NCI-H2029 treated with DMSO at 0.1 percent for 48 hours (cell line): ENCODE results near the gene GAS2L1.

Experiments used
- DNase-seq: peaks from one replicate; lab custom pipeline; 2025; lab: John Stamatoyannopoulos, UW

GAS2L1 gene

DNA sequence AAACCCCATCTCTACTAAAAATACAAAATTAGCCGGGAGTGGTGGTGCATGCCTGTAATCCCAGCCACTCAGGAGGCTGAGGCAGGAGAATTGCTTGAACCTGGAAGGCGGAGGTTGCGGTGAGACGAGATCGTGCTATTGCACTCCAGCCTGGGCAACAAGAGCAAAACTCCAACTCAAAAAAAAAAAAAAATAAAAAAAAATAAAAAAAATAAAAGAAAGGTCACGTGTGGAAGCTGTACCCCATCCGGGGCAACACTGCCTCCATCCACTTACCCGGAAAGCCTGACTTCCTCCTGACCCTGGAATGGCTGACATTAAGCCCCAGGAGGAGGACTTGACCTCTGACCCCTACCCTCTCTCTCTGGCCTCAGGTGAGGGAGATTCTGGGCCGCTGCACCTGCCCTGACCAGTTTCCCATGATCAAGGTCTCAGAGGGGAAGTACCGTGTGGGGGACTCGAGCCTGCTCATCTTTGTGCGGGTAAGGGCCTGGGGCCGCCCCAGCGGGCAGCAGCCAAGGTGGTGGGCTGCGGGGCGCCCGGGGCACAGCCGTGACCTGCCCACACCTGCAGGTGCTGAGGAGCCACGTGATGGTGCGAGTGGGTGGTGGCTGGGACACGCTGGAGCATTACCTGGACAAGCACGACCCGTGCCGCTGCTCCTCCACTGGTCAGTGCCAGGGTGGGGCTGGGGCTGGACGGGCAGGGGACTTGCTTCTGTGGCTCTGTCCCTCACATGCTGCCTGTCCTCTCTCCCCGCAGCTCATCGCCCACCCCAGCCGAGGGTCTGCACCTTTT is 3.8 kb downstream of the GAS2L1 start:
- DNase-seq, result no peak

DNA sequence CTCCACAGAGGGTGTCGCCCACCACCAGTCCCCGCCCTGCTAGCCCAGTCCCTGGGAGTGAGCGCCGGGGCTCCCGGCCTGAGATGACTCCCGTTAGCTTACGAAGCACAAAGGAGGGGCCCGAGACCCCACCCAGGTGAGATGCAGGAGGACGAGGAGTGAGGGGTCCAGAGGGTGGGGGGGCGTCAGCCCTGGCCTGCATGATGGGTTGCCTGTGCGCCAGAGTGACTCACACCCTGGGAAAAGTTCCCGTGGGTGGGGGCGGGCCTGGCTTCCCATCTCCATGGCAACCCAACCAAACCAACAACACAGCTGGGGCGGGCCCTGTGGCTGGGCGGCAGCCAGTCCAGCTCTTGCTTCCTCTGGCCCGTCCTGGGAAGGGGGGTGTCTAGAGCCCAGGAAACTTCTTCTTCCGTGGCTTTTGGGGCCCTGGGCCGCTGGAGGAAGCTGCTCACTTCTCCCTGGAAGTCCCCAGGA is 4.5 kb downstream of the GAS2L1 start:
- DNase-seq, result peak; percentile 11

DNA sequence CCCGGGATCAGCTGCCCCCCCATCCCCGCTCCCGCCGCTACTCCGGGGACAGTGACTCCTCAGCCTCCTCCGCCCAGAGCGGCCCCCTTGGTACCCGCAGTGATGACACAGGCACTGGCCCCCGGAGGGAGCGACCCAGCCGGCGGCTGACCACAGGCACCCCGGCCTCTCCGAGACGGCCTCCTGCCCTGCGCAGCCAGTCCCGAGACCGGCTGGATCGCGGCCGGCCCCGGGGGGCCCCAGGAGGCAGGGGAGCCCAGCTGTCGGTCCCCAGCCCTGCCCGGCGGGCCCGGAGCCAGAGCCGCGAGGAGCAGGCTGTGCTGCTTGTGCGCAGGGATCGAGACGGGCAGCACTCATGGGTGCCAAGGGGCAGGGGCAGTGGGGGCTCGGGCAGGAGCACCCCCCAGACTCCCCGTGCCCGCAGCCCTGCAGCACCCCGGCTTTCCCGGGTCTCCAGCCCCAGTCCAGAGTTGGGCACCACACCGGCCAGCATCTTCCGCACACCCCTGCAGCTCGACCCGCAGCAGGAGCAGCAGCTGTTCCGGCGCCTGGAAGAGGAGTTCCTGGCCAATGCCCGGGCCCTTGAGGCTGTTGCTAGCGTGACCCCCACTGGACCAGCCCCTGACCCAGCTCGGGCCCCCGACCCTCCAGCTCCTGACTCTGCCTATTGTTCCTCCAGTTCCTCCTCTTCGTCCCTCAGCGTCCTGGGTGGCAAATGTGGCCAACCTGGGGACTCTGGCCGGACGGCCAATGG is 5.2 kb downstream of the GAS2L1 start:
- DNase-seq, result no peak

- no peak for DNase-seq
Observed at GRCh38 chr22:29312218-29313125, 6.0 kb downstream of the GAS2L1 start.

- DNase-seq, result no peak
Observed at GRCh38 chr22:29313126-29313575, 6.7 kb downstream of the GAS2L1 start.

DNA sequence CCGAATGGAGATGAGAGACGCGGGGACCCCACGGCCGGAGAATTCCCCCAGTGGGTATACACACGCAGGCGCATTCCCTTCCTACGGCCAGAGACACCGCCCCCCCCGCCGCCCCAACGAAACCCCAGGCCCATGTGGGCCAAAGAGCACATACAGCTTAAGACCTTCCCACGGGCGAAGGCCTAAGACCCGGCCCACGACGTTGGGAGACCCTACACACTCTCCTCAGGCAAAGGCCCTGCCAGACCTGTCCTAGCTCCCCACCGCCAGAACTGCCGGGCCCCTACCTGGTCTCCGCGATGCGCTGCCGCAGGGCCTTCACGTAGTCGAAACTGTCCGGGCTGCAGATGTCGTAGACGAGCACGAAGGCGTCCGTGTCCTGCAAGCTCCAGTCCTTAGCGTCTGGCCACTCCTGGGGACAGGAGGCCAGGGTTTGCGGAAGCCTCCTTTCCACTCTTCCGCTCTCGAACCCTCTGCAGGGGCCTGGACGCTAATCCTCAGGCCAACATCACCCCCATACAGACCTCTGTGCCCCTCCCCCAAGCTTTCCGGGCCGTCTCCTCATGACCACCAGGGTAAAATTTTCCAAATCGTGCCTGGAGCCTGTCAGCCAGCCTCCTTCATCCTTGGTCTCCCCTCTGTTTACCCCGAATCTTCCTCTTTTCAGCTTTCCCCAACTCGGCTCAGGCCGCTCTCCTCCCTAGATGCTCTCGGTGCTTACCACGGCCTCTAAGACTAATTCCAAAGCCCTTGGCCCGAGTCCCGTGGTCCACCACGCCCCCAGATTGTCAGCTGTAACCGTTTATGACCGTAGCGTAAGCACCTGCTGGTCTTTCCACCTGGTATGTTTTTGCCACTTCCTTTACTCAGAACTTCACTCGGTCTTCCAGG is 7.4 kb downstream of the GAS2L1 start:
- no peak for DNase-seq

GRCh38 chr22:29314537-29315285 is 8.3 kb downstream of the GAS2L1 start:
- DNase-seq, result no peak

- DNase-seq, result no peak
Observed at GRCh38 chr22:29315286-29316140, 9.1 kb downstream of the GAS2L1 start, which contains the start of gene RASL10A. TSS of gene RASL10A (minus strand) at chr22:29315697. CDS start at chr22:29315246, 451 bp downstream.

GRCh38 chr22:29316141-29316828 is 9.8 kb downstream of the GAS2L1 start:
- DNase-seq, result no peak

DNA sequence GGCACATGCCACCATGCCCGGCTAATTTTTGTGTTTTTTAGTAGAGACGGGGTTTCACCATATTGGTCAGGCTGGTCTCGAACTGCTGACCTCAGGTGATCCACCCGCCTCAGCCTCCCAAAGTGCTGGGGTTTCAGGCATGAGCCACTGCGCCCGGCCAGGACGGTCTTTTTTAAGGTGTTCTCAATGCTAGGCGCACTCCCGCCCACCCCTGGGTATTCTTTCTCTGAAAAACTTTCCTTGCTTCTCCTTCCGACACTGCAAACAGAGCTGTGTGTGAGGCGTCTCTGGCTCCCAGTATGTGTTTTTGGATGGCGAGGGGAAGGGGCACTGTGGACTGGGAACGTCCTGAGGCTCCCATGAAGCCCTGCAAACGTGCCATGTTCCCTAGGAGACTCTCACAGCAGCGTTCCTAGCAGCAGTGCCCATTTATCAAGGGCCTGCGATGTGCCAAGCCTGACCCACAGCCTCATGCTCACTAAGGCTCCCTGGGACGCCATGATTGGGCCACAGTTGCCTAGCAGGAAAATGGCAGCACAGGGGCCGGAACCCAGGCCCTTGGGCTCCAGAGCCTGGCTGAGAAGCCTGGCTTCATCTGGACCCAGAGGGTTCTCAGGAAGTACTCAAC is 11.5 kb downstream of the GAS2L1 start:
- no peak for DNase-seq

GRCh38 chr22:29319072-29319471 is 12.6 kb downstream of the GAS2L1 start:
- DNase-seq, result no peak

- no peak for DNase-seq
Observed at GRCh38 chr22:29320546-29320945, 14.1 kb downstream of the GAS2L1 start.

- no peak for DNase-seq
Observed at GRCh38 chr22:29323641-29324040, 17.2 kb downstream of the GAS2L1 start.

DNA sequence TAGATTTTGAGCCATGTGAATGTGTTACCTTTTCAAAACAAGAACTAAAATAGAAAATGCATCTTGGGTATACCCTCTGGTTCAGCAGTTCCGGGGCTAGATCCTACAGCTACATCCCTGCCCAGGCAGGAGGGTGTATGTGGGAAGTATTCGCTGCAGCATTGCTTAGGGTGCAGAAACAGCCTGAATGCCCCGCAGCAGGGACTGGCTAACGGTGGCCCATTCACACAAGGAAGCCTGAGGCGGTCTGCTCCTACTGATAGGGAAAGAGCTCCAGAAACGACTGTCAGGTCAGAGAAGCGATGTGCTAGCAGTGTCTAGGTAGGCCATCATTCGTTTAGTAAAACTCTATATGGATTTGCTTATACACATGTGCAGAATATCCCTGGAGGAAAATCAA is 18.9 kb downstream of the GAS2L1 start:
- DNase-seq, result no peak

- no peak for DNase-seq
Observed at GRCh38 chr22:29325785-29326315, 19.4 kb downstream of the GAS2L1 start.

DNA sequence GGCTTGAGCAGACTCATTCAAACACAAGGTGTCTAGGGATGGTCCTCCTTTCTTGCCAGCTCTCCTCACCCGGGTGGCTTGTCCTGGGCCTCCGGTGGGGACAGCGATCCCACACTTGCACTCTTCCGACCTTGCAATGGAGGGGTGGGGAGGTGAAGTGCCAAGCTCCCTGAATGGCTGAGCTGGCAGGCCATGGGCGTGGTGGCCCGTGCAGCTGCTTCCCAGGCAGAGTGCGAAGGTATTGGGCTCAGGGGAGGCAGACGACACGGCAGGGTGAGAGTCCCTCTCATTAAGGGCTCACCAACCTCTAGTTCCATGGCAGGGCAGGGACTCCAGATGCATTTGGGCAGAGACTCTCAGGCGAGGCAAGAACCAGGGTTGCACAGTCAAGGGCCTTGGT is 20.0 kb downstream of the GAS2L1 start:
- no peak for DNase-seq

- DNase-seq, result no peak
Observed at GRCh38 chr22:29327089-29327764, 20.8 kb downstream of the GAS2L1 start.
